ENCODE data around the gene GANC. TPM values are rescaled to one million over a fixed set of nuclear protein-coding genes. Genes with fewer than 3 reads are reported as not detected.

The GANC gene
- total and polyA plus RNA-seq, 4 donors: 19.6 to 105 (median 53.6) TPM

GRCh38 chr15:42378011-42378410, 105.0 kb downstream of the GANC start:
- Histone ChIP-seq H3K9ac (ENCODE audit: insufficient read depth in 1 of 2, low read length in 2 of 2) (no peak overlapping the region), H3K9me3 (ENCODE audit: control insufficient read depth in 4 of 4, insufficient read depth in 3 of 4, low read length in 3 of 4) (peaks cover 0 to 2% (median 0%) of the 10 kb centered on the region in 4 donors), H3K4me3 (no peak overlapping the region), H3K4me1 (ENCODE audit: control insufficient read depth in 5 of 5, insufficient read depth in 5 of 5, low read length in 5 of 5) (no peaks in the 10 kb centered on the region), H3K36me3 (ENCODE audit: control insufficient read depth in 4 of 4, insufficient read depth in 4 of 4, low read length in 4 of 4) (no peaks in the 10 kb centered on the region), H3K27me3 (ENCODE audit: control insufficient read depth in 3 of 3, insufficient read depth in 3 of 3, low read length in 2 of 3) (no peaks in the 10 kb centered on the region), H3K27ac (ENCODE audit: low read depth in 1 of 2, low read length in 1 of 2) (no peak overlapping the region)
- DNase-seq (no peak), ATAC-seq (ENCODE audit: insufficient read depth, low FRiP score) (no peak)
- WGBS, 2 donors: 87 to 91% methylated on average over 8 of the region's 8 CpGs
- no peak for TF ChIP-seq CTCF (IDR thresholded peaks at IDR 0.05; ENCODE audit: control extremely low read depth, extremely low read depth)

GRCh38 chr15:42384597-42384996, 111.6 kb downstream of the GANC start:
- DNase-seq (no peak), ATAC-seq (ENCODE audit: insufficient read depth, low FRiP score) (no peak)
- H3K4me3 ChIP-seq: no peak overlapping the region
- WGBS, 2 donors: 33 to 45% methylated on average over 4 of the region's 4 CpGs
- H3K9ac ChIP-seq (ENCODE audit: insufficient read depth in 1 of 2, low read length in 2 of 2): no peak overlapping the region
- H3K27ac ChIP-seq (ENCODE audit: low read depth in 1 of 2, low read length in 1 of 2): no peak overlapping the region
- no peak for TF ChIP-seq CTCF (IDR thresholded peaks at IDR 0.05; ENCODE audit: control extremely low read depth, extremely low read depth)
- peaks cover 0 to 5% (median 0%) of the 10 kb centered on the region in 4 donors for H3K36me3 ChIP-seq (ENCODE audit: control insufficient read depth in 4 of 4, insufficient read depth in 4 of 4, low read length in 4 of 4)
- peaks cover 0 to 17% (median 0%) of the 10 kb centered on the region in 5 donors for H3K4me1 ChIP-seq (ENCODE audit: control insufficient read depth in 5 of 5, insufficient read depth in 5 of 5, low read length in 5 of 5)
- H3K9me3 ChIP-seq (ENCODE audit: control insufficient read depth in 4 of 4, insufficient read depth in 3 of 4, low read length in 3 of 4): no peaks in the 10 kb centered on the region
- no peaks in the 10 kb centered on the region for H3K27me3 ChIP-seq (ENCODE audit: control insufficient read depth in 3 of 3, insufficient read depth in 3 of 3, low read length in 2 of 3)

- 40 to 46% methylated on average over 5 of the region's 5 CpGs for WGBS, 2 donors
- H3K4me1 ChIP-seq (ENCODE audit: control insufficient read depth in 5 of 5, insufficient read depth in 5 of 5, low read length in 5 of 5): peaks cover 0 to 17% (median 0%) of the 10 kb centered on the region in 5 donors
- TF ChIP-seq CTCF (IDR thresholded peaks at IDR 0.05; ENCODE audit: control extremely low read depth, extremely low read depth): peak; percentile 3
- no peaks in the 10 kb centered on the region for H3K9me3 ChIP-seq (ENCODE audit: control insufficient read depth in 4 of 4, insufficient read depth in 3 of 4, low read length in 3 of 4)
- H3K9ac ChIP-seq (ENCODE audit: insufficient read depth in 1 of 2, low read length in 2 of 2): no peak overlapping the region
- DNase-seq (peak; percentile 19 to 50 (median 39)), ATAC-seq (ENCODE audit: insufficient read depth, low FRiP score) (no peak)
- H3K27ac ChIP-seq (ENCODE audit: low read depth in 1 of 2, low read length in 1 of 2): peak overlapping the region in 1 of 2 donors; percentile 71
- peaks cover 0 to 5% (median 0%) of the 10 kb centered on the region in 4 donors for H3K36me3 ChIP-seq (ENCODE audit: control insufficient read depth in 4 of 4, insufficient read depth in 4 of 4, low read length in 4 of 4)
- no peak overlapping the region for H3K4me3 ChIP-seq
- no peaks in the 10 kb centered on the region for H3K27me3 ChIP-seq (ENCODE audit: control insufficient read depth in 3 of 3, insufficient read depth in 3 of 3, low read length in 2 of 3)
Measured at GRCh38 chr15:42385206-42385979, 112.4 kb downstream of the GANC start.

Measured in lung (tissue), 12 donors.